Calu3 (cell line): Measurements from ENCODE around the gene RFC2. TPM values are rescaled to one million over a fixed set of nuclear protein-coding genes. Genes with fewer than 3 reads are reported as not detected.

Source experiments
- Bru-seq: library from RNA; stranded (reverse); fragments of 400-500 nt; gene quantifications from one replicate; lab custom pipeline; 2021; lab: Mats Ljungman, UMichigan
- BruChase-seq, 2 experiments: library from RNA; stranded (reverse); fragments of 400-500 nt; gene quantifications; one replicate each; lab custom pipeline; 2021; lab: Mats Ljungman, UMichigan
- BruUV-seq: library from RNA; stranded (reverse); fragments of 400-500 nt; replicated peaks from 2 replicates; lab custom pipeline; 2021; lab: Mats Ljungman, UMichigan
- CTCF ChIA-PET: fragments of 300-600 bp; sonication (Branson Sonifier 250); formaldehyde crosslinking; loops from one replicate; lab custom pipeline; 2022; ENCODE audit warnings: antibody characterized with exemption; lab: Charles Lee
- DNase-seq: peaks from one replicate; pipeline ENCODE4 v3.0.0; 2022
- H3K27ac Mint-ChIP-seq: one replicate; pipeline ENCODE4 v1.8.0; 2022; ENCODE audit warnings: mixed read lengths; ENCODE audit not compliant: unreplicated experiment
- H3K27me3 Mint-ChIP-seq: one replicate; pipeline ENCODE4 v1.8.0; 2022; ENCODE audit warnings: mixed read lengths; ENCODE audit not compliant: unreplicated experiment
- H3K36me3 Mint-ChIP-seq: one replicate; pipeline ENCODE4 v1.8.0; 2022; ENCODE audit warnings: mild to moderate bottlenecking, moderate library complexity, mixed read lengths; ENCODE audit not compliant: insufficient read depth, unreplicated experiment
- H3K4me1 Mint-ChIP-seq: one replicate; pipeline ENCODE4 v1.8.0; 2022; ENCODE audit warnings: mild to moderate bottlenecking, low read depth, mixed read lengths; ENCODE audit not compliant: unreplicated experiment
- H3K4me3 Mint-ChIP-seq: one replicate; pipeline ENCODE4 v1.8.0; 2022; ENCODE audit warnings: mild to moderate bottlenecking, low read depth, moderate library complexity, mixed read lengths; ENCODE audit not compliant: unreplicated experiment
- H3K9me3 Mint-ChIP-seq: one replicate; pipeline ENCODE4 v1.8.0; 2022; ENCODE audit warnings: low read depth, mixed read lengths; ENCODE audit not compliant: unreplicated experiment
- CTCF ChIP-seq: fragments of 200-600 bp; IDR thresholded peaks from one replicate; pipeline ENCODE4 v1.8.0; 2022; ENCODE audit warnings: antibody characterized with exemption; ENCODE audit not compliant: unreplicated experiment
- intact Hi-C: fragments of 100-400 bp; cut with micrococcal nuclease; formaldehyde crosslinking; loops from one replicate; pipeline ENCODE4 v1.10.0; 2022; ENCODE audit not compliant: unreplicated experiment
- long read RNA-seq: library from polyadenylated mRNA; stranded (forward); transcript quantifications from one replicate; pipeline ENCODE4 v2.0.0, GENCODE V29; 2022
- total RNA-seq: library from RNA; stranded (reverse); gene quantifications from 2 replicates; pipeline ENCODE4 v1.2.3, GENCODE V29; 2022

The RFC2 gene
- 32.5 and 38.6 TPM in 2 replicates for total RNA-seq
- percentile 69 among the genes with signal in this experiment for Bru-seq, nascent RNA
- BruChase-seq, experiment 1, labeled RNA remaining after a 6-hour chase: percentile 67 among the genes with signal in this experiment
- percentile 61 among the genes with signal in this experiment for BruChase-seq, experiment 2, labeled RNA remaining after a 2-hour chase
- long read RNA-seq, transcript RFC2-201 (11 exons, 1,695 nt): major isoform, 85 of 115 reads
- long read RNA-seq, transcript RFC2-202 (10 exons, 1,576 nt): minor isoform, 22 of 115 reads
- long read RNA-seq, partial matches to known transcripts: 0 of 115 reads
- long read RNA-seq, other reads (novel, unspliced or antisense): 8 of 115 reads

DNA sequence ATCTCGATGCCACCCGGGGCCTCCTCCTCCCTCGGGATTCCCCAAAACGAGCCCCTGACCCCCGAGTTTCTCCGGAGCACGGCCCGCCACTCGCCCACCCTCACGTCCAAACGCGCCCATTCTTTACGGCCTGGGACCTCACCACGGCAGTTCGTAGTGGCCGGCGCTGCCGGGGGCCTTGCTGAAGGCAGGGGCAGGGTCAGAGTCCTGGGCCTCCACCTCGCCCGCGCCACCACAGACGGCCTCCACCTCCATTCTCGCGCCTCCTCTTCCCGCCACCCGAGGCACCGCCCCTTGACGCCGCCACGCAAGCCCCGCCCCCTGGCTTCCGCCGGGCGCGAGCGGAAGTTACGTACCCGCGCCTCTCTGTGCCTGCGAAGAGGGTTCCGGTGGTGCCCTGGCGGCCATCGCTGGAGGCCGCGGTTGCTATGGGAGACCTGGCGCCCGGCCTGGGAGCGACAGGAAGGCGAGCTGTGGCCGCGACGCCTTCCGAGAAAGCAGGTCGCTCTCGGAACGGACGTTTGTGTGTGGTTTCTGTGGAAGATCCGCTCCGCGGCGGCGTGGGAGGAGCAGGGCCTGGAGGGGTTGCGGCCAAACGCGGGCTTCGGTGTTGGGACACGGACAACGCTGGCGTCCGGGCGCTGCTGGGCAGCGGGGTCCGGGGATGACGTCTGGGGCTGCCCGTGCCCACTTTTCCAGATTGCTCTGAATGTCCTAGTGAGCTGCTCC lies at the start of gene RFC2:
Gene RFC2 (minus strand): TSS at position 271 of the 729 bp plus-strand sequence. CDS start 16 bp downstream, at position 255.
- intact Hi-C loops: no loop called here
- no TSS peak for BruUV-seq
- Mint-ChIP-seq H3K4me1 (peaks cover 8% of the 10 kb centered on the region), H3K27me3 (no peaks in the 10 kb centered on the region), H3K27ac (peak within 1 kb of the TSS; percentile 86), H3K9me3 (no peaks in the 10 kb centered on the region), H3K4me3 (peak within 1 kb of the TSS; percentile 95), H3K36me3 (peaks cover 39% of the 10 kb centered on the region)
- no peak for TF ChIP-seq CTCF
- DNase-seq: peak; percentile 95
- CTCF ChIA-PET: interaction anchor here (0.8 kb wide), 1 partner anchor 33 kb away, joined by 3 read pairs; no protein-coding TSS in a partner anchor

- DNase-seq: no peak
- CTCF ChIA-PET: no interaction called here
- Mint-ChIP-seq H3K9me3 (no peaks in the 10 kb centered on the region), H3K4me3 (no peak overlapping the region), H3K36me3 (no peaks in the 10 kb centered on the region), H3K27ac (no peak overlapping the region), H3K4me1 (no peaks in the 10 kb centered on the region), H3K27me3 (no peaks in the 10 kb centered on the region)
- intact Hi-C loops: no loop called here
- BruUV-seq: no TSS peak
- TF ChIP-seq CTCF: no peak
These were observed 48.6 kb upstream of the RFC2 start for GRCh38 chr7:74302745-74303221.

DNA sequence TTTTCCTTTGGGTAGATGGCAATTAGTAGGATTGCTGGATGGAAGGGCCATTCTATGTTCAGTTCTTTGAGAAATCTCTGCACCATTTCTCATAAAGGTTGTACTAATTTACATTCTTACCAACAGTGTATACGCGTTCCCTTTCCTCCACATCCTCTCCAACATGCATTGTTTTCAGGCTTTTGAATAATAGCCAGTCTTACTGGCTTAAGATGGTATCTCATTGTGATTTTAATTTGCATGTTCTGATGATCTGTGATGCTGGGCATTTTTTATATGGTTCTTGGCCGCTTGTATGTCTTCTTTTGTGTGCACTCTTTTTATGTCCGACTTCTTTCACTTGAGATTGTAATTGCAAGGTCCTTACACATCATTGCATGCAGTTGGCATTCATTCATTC lies 46.7 kb upstream of the RFC2 start:
- intact Hi-C loops: no loop called here
- TF ChIP-seq CTCF: no peak
- Mint-ChIP-seq H3K27ac (no peak overlapping the region), H3K4me3 (no peak overlapping the region), H3K9me3 (no peaks in the 10 kb centered on the region), H3K36me3 (no peaks in the 10 kb centered on the region), H3K4me1 (no peaks in the 10 kb centered on the region), H3K27me3 (no peaks in the 10 kb centered on the region)
- BruUV-seq: no TSS peak
- DNase-seq: no peak
- CTCF ChIA-PET: no interaction called here

- Mint-ChIP-seq H3K36me3 (no peaks in the 10 kb centered on the region), H3K4me1 (peaks cover 12% of the 10 kb centered on the region), H3K27me3 (no peaks in the 10 kb centered on the region), H3K9me3 (no peaks in the 10 kb centered on the region), H3K4me3 (no peak overlapping the region), H3K27ac (no peak overlapping the region)
- intact Hi-C loops: loop anchor here (10.0 kb wide), 1 partner anchor 55 kb away; no protein-coding TSS in a partner anchor
- TF ChIP-seq CTCF: no peak
- no peak for DNase-seq
- BruUV-seq: no TSS peak
- CTCF ChIA-PET: interaction anchor here (0.6 kb wide), 1 partner anchor 14 kb away, joined by 3 read pairs; no protein-coding TSS in a partner anchor
These were observed 45.2 kb upstream of the RFC2 start for GRCh38 chr7:74299401-74299800.
